Endometrial microvascular endothelial cells (primary cell): ENCODE results near the gene CEP85L. TPM values are rescaled to one million over a fixed set of nuclear protein-coding genes. Genes with fewer than 3 reads are reported as not detected.
"Not testable (repeated sequence)": the region's sequence is repeated elsewhere in the genome, so short reads cannot be mapped to it uniquely, and the experiment has no call there.

Experiments used
- in situ Hi-C: cut with HindIII; loops from 2 replicates; pipeline ENCODE4 v1.10.0; 2017; ENCODE audit warnings: low sequenced_read_pairs, low pct_unique_long_range_greater_than_20kb; ENCODE audit errors: inconsistent ontology term
- total RNA-seq: library from RNA; depleted of rRNA; stranded (reverse); fragments of >200 nt; gene quantifications from one replicate; pipeline ENCODE4 v1.2.3, GENCODE V29; 2015; ENCODE audit errors: inconsistent ontology term

CEP85L gene
- total RNA-seq, 1 donor from 2014 or later: 5.9 TPM

DNA sequence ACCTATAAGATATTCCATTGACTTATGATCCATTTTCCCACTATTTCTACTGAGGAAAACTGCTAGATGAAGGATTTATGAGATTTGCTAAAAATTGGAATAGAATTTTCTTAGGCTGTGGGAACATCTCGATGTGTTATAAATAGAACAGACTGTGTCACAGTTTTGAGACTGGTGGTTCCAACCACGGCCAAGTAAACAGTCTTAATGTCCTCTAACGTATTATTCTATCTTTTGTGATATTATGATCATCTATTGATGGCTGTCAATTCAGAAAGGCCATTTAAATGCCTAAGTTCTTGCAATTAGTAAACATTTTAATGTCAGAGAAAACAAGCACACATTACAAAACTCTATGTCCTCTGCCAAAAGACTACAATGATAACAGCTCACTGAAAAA lies 174.8 kb downstream of the CEP85L start:
- in situ Hi-C loops: no loop called here

DNA sequence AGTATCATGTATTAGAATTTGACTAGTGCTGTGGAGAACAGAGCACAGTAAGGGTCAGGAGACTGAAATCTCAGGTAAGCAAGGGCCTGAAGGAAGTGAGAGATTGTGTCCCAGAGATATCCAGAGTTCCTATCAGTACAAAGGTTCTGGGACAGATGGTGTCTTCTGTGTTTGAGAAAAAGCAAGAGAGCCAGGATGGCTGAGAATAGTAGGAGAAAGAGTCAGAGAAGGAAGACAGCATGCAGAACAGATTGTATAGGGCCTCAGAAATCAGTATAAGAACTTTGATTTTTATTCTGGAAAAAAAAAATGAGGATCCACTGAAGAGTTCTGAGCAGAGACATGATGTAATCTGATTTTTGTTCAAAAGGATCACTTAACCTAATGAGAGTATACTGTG lies 178.1 kb downstream of the CEP85L start:
- in situ Hi-C loops: no loop called here

- in situ Hi-C loops: no loop called here
Measured at GRCh38 chr6:118469468-118469867, 181.9 kb downstream of the CEP85L start.

- in situ Hi-C loops: no loop called here
Measured at GRCh38 chr6:118468682-118469465, 182.5 kb downstream of the CEP85L start.

GRCh38 chr6:118467181-118467580 lies 184.2 kb downstream of the CEP85L start:
- in situ Hi-C loops: no loop called here

GRCh38 chr6:118464620-118465019 lies 186.8 kb downstream of the CEP85L start:
- in situ Hi-C loops: no loop called here

DNA sequence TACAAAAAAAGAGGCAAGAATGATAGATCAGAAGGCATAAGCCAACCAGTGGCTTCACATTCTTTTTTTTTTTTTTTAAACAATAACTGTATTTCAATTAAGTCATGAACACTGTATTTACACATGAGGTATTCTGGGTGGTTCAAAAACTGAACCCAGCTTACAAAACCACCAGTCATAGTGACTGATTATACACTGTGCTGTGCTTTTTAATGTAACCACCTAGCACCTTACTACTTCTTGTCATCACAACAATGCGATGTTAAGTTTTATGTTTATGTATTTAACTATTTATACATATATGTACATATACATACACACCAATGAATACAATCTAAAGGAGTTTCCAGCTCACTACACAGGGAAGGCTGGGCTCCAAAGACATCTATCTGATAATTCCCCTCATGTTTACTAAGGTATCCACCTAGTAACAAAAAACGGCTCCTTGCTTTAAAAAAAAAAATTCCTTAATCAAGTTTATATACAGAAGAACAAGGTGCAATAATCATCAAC lies 190.4 kb downstream of the CEP85L start:
- in situ Hi-C loops: no loop called here

DNA sequence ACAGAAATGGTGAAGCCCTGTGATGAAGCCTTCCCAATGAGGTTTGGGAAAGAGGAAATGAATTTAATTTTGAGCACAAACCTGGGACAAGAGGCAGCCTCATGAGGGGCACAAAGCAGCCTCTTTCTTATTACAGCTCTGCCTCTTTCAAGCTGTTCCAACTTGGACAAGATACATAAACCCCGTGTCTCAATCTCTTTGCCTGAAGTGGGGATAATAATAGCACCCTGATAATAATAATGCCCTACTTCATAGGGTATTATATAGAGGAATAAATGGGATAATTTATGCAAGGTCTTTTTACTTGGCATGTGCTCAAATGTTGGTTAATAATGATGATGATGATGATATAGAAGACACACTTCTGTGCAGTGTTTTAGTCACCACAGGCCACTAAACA lies 194.4 kb downstream of the CEP85L start:
- in situ Hi-C loops: no loop called here

DNA sequence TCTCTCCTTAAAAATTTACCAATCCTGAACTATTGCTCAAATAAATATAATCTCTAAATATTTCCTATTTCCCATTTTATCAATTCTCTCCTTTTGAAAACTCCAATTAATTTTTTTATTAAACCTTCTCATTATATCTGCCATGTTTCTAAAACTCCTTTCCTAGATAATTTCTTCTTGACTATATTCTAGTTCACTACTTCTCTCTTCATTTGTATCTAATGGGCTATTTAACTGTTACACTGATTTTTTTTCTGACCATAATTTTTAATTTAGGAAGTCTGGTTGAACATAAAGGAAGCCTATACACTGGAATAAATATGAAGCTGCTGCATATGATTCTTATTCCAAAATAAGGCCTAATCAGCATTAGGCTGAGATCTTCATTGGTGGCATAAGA lies 199.6 kb downstream of the CEP85L start:
- in situ Hi-C loops: no loop called here

DNA sequence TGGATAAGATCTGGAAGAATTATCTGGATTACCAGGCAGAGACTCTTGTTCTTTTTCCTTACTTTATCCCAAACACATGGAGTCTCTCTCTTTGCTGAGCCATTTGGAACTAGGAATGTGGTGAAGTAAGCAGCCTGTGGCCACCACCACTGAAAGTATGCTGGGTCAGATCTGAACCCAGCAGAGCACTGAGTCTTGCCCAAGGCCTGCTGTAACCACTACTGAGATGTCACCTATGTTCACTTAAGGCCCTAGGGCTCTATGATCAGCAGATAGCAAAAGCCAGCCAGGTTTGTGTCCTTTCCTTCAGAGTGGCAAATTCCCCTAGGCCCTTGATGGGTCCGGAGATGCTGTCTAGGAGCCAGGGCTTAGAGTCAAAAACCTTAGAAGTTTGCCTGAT lies 206.6 kb downstream of the CEP85L start:
- in situ Hi-C loops: no loop called here

DNA sequence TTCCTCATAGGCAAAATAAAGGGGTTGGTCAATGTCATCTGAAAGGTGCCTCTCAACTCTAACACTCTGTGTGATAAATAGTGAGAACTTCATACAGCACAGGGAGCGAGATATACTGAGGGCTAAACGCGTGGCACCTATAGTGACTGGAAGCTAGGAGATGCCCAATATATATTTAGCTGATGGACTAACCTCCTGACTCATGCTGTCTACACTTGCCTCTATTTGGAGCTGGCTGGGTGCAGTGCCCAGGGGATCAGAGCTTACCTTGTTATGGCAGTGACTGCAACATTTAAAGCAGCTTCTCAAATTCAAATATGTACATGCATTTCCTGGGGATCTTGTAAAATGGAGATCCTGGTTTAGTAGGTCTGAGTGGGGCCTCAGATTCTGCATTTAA lies 214.9 kb downstream of the CEP85L start:
- in situ Hi-C loops: no loop called here

DNA sequence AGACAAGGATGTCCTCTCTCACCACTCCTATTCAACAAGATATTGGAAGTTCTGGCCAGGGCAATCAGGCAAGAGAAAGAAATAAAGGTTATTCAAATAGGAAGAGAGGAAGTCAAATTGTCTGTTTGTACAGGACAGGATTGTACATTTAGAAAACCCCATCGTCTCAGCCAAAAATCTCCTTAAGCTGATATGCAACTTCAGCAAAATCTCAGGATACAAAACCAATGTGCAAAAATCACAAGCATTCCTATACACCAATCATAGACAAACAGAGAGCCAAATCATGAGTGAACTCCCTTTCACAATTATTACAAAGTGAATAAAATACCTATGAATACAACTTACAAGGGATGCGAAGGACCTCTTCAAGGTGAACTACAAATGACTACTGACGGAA lies 217.2 kb downstream of the CEP85L start:
- in situ Hi-C loops: not testable (repeated sequence)

DNA sequence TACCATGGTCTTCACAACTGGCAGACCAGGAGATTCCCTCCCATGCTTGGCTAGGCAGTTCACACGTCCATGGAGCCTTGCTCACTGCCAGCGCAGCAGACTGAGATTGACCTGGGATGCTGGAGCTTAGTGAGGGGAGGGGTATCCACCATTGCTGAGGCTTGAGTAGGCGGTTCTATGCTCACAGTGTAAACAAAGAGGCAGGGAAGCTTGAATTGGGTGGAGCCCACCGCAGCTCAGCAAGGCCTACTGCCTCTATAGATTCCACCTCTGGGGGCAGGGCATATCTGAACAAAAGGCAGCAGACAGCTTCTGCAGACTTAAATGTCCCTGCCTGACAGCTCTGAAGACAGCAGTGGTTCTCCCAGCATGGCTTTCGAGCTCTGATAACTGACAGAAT lies 230.1 kb downstream of the CEP85L start:
- in situ Hi-C loops: not testable (repeated sequence)

DNA sequence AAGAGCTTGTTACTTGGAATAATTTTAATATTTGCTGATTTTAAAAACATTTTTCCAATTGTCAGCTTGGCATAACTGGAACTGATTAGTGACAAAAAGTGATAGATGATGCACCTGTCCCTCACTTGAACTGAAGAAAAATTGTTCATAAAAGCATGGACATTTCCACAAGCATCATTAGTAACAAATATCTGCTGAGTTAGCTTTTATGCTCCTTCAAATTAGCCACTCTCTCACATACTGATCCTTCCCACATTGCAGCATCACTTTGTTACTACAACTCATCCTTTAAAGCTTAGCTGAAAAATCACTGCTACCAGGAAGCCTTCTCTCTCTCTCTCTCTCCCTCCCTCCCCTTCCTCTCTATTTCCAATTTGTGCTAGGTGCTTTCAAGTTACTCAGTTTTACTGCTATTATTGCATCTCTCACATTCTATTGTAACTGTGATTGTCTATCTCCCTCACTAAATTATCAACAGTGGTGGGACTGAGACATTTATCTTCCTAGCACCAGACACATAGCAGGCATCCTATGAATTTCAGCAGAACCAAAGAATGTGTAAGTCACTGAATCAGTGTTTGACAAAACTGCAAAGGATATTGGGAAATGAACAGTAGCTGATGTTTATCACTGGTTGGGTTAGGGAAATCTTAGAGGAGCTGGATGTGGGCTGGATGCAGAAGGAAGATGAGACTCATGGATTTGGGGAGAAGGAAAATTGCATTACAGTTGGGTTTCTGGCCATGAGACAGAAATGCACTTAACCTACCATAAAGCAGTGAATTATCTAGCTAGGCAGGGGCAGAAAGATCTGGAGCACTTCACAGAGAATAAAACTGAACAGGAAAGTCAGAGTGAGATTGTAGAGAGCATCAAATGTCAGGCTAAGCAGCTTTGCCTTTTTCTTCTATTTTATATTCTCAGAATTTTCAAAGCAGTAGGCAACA lies 231.7 kb downstream of the CEP85L start:
- in situ Hi-C loops: no loop called here

Other genes with a start within 250 kb of the CEP85L start
- not detected for gene PLN, start 103.3 kb downstream of the CEP85L start, total RNA-seq
- gene ASF1A, start 242.6 kb upstream of the CEP85L start, total RNA-seq: 20.6 TPM